Measurements from ENCODE around the gene IDI2.

Gene IDI2

DNA sequence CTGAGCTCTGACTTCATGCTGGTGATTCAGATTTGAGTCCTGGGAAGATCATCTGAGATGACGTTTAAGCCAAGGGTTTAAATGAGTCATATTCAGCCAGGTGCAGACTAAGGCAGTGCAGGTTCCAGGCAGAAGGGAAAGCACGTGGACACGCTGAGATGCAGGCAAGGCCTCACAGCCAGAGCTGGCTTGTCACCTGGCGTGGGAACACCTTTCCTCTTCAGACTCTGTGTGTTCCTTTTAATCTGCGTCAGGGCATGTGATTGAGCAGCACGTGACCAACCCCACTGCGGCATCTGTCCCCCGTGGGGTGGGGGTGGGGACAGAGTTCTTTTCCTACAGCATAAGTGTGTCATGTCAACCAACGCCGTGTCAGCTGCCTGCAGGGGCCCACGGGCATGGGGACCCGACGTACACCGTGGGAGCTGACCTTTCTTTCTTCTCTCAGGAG, 10.7 kb upstream of the IDI2 start:
- no peak overlapping the region for H3K4me3 ChIP-seq (ENCODE audit: low read length)
- TF ChIP-seq, protein P1, sequence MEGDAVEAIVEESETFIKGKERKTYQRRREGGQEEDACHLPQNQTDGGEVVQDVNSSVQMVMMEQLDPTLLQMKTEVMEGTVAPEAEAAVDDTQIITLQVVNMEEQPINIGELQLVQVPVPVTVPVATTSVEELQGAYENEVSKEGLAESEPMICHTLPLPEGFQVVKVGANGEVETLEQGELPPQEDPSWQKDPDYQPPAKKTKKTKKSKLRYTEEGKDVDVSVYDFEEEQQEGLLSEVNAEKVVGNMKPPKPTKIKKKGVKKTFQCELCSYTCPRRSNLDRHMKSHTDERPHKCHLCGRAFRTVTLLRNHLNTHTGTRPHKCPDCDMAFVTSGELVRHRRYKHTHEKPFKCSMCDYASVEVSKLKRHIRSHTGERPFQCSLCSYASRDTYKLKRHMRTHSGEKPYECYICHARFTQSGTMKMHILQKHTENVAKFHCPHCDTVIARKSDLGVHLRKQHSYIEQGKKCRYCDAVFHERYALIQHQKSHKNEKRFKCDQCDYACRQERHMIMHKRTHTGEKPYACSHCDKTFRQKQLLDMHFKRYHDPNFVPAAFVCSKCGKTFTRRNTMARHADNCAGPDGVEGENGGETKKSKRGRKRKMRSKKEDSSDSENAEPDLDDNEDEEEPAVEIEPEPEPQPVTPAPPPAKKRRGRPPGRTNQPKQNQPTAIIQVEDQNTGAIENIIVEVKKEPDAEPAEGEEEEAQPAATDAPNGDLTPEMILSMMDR (conservative IDR thresholded peaks at IDR 0.05; ENCODE audit: low read length), result no peak
- DNase-seq (ENCODE audit: low read depth), result no peak

- TF ChIP-seq, protein P1 (conservative IDR thresholded peaks at IDR 0.05; ENCODE audit: low read length), result no peak
- H3K4me3 ChIP-seq (ENCODE audit: low read length), result no peak overlapping the region
- no peak for DNase-seq (ENCODE audit: low read depth)
These were observed 9.5 kb upstream of the IDI2 start for GRCh38 chr10:1035201-1035600.

DNA sequence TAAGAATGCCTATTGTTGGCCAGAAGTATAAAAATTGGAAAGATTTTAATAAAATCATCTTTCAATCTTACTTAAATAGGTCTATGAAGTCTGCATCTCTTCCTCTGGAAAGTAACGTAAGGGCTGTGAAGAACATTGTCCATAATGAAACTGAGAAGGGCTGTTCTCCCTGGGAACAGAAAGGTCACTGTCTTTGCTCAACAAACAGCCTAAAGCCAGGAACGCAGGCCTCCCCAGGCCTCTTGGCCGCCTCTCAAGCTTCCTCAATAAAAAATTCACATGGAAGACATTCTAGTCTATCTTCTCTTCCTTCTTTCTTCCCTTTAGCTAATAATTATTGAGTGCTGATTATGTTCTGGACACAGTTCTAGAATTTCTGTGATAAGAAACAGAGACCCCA, 9.1 kb upstream of the IDI2 start:
- H3K4me3 ChIP-seq (ENCODE audit: low read length), result no peak overlapping the region
- TF ChIP-seq, protein P1 (conservative IDR thresholded peaks at IDR 0.05; ENCODE audit: low read length), result no peak
- no peak for DNase-seq (ENCODE audit: low read depth)

- DNase-seq (ENCODE audit: low read depth), result no peak
- no peak overlapping the region for H3K4me3 ChIP-seq (ENCODE audit: low read length)
- TF ChIP-seq, protein P1 (conservative IDR thresholded peaks at IDR 0.05; ENCODE audit: low read length), result no peak
These were observed 7.9 kb upstream of the IDI2 start for GRCh38 chr10:1033601-1034000.

DNA sequence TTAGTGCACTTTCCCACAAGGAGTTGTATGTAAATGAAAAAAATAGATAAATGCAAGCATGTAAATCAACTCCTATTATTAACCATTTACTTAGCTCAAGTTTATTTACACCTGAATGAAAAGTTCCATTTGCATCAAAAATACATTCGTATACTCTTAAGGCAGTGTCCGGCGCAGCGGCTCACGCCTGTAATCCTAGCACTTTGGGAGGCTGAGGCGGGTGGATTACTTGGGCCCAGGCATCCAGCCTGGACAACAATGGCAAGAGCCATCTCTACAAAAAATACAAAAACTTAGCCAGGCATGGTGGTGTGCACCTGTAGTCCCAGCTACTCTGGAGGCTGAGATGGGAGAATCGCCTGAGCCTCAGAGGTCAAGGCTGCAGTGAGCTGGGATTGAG, 4.2 kb upstream of the IDI2 start:
- H3K4me3 ChIP-seq (ENCODE audit: low read length), result no peak overlapping the region
- TF ChIP-seq, protein P1 (conservative IDR thresholded peaks at IDR 0.05; ENCODE audit: low read length), result no peak
- no peak for DNase-seq (ENCODE audit: low read depth)

- H3K4me3 ChIP-seq (ENCODE audit: low read length), result no peak overlapping the region
- TF ChIP-seq, protein P1 (conservative IDR thresholded peaks at IDR 0.05; ENCODE audit: low read length), result no peak
- no peak for DNase-seq (ENCODE audit: low read depth)
These were observed 919 bp upstream of the IDI2 start for GRCh38 chr10:1026578-1026977.

DNA sequence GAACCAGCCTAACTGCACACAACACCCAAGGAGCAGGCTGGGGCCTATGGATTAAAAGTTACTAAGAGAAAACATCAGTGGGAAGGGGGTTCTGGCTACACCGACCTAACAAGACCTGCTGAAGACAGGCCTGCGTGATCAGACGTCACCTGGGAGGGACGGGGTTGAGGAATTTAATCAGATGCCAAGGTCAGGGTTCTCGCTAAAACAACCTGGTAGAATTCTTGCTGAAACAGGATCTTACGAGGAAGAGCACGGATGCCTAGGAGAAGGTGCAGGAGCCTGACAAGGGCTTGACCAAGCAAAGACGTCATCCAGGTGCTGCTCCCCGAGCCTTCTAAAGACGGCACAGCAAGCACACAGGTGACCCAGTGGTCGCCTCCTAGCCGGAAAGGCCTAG, 1.6 kb downstream of the IDI2 start:
- no peak overlapping the region for H3K4me3 ChIP-seq (ENCODE audit: low read length)
- DNase-seq (ENCODE audit: low read depth), result no peak
- TF ChIP-seq, protein P1 (conservative IDR thresholded peaks at IDR 0.05; ENCODE audit: low read length), result no peak
